Karpas-422 (cell line): ENCODE data around the gene TMEM229A. TPM values are rescaled to one million over a fixed set of nuclear protein-coding genes. Genes with fewer than 3 reads are reported as not detected.
"Not testable (repeated sequence)": the region's sequence is repeated elsewhere in the genome, so short reads cannot be mapped to it uniquely, and the experiment has no call there.

Experiments used
- DNase-seq: peaks from one replicate; pipeline ENCODE4 v3.0.0-alpha.2; 2015
- H2AFZ ChIP-seq: fragments of 200-600 bp; sonication (generic); 2 replicates; pipeline ENCODE4 v1.6.1; 2014; ENCODE audit warnings: antibody characterized with exemption, low read length, mixed read lengths
- H3K27ac ChIP-seq: fragments of 200-600 bp; sonication (generic); 2 replicates; pipeline ENCODE4 v1.5.1; 2014; ENCODE audit warnings: mild to moderate bottlenecking, low read length, moderate library complexity
- H3K27me3 ChIP-seq: fragments of 200-600 bp; sonication (generic); 2 replicates; pipeline ENCODE4 v1.6.1; 2014; ENCODE audit warnings: low read length, mixed read lengths
- H3K36me3 ChIP-seq: fragments of 200-600 bp; sonication (generic); 2 replicates; pipeline ENCODE4 v1.6.1; 2014; ENCODE audit warnings: low read length, mixed read lengths; ENCODE audit not compliant: insufficient read depth
- H3K4me1 ChIP-seq: fragments of 200-600 bp; sonication (generic); 2 replicates; pipeline ENCODE4 v1.6.1; 2014; ENCODE audit warnings: mild to moderate bottlenecking, low read length, mixed read lengths
- H3K4me2 ChIP-seq: fragments of 200-600 bp; sonication (generic); 2 replicates; pipeline ENCODE4 v1.6.1; 2014; ENCODE audit warnings: low read length, low read depth, mild to moderate bottlenecking; ENCODE audit not compliant: poor library complexity, severe bottlenecking
- H3K4me3 ChIP-seq: fragments of 200-600 bp; sonication (generic); 2 replicates; pipeline ENCODE4 v1.5.1; 2014; ENCODE audit warnings: mild to moderate bottlenecking, antibody characterized with exemption, low read length, mixed read lengths
- H3K79me2 ChIP-seq: fragments of 200-600 bp; sonication (generic); 2 replicates; pipeline ENCODE4 v1.6.1; 2014; ENCODE audit warnings: mild to moderate bottlenecking, low read length, mixed read lengths
- H3K9ac ChIP-seq: fragments of 200-600 bp; sonication (generic); 2 replicates; pipeline ENCODE4 v1.6.0; 2014; ENCODE audit warnings: low read length
- H3K9me2 ChIP-seq: fragments of 200-600 bp; sonication (generic), shearing (Covaris generic); replicated peaks from 2 replicates; pipeline ENCODE4 v1.6.0; 2014; ENCODE audit warnings: mild to moderate bottlenecking, low read length, moderate library complexity; ENCODE audit not compliant: insufficient read depth
- H3K9me3 ChIP-seq: fragments of 300-700, 200-600 bp; sonication (generic); 2 replicates; pipeline ENCODE4 v1.6.1; 2014; ENCODE audit warnings: low read length, mixed read lengths
- H4K20me1 ChIP-seq: fragments of 200-600 bp; sonication (generic); 2 replicates; pipeline ENCODE4 v1.6.1; 2014; ENCODE audit warnings: mild to moderate bottlenecking, antibody characterized with exemption, low read length, low read depth; ENCODE audit not compliant: insufficient read depth
- total RNA-seq: library from RNA; depleted of rRNA; stranded (reverse); fragments of >200 nt; shearing (Covaris generic); gene quantifications from 2 replicates; pipeline ENCODE4 v1.2.3, GENCODE V29; 2014; ENCODE audit warnings: low replicate concordance; rRNA removed

The TMEM229A gene
- not detected in 2 replicates for total RNA-seq

DNA sequence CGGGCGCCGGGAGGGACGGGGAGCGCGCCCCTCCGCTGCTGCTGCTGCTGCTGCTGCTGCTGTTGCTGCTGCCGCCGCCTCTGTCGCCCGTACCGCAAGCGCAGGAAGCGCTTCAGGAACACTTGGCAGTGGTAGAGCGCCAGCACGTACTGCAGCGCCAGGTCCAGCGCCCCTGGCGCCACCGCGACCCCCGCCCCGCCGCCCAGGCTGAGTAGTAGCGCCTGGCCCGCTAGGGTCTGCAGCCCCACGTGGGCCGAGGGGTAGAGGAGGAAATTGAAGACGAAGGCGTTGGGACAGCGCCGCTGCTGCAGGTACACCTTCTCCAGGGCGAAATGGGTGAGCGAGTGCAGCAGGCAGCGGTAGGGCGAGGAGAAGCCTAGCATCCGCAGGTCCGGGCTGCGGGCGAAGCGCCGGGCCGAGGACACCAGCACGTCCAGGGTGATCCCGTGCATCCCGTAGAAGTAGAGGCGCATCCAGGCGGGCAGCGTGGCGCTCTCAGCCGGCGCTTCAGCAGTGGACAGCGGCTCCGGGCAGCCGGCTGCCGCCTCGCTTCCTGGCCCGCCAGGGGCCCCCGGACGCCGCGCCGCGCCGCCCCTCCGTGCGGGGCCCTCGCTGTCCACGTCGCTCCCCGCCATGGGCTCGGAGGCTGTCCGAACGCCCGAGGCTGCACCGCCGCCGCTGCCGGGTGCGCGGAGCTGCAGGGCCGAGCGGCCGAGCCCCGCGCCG, at the start of gene TMEM229A:
Gene TMEM229A, minus strand, starts transcription at position 699 of the 726 bp plus-strand sequence. Its CDS starts 64 bp downstream, at position 635.
- no peak within 1 kb of the TSS for H3K27ac ChIP-seq
- no peaks in the 10 kb centered on the region for H4K20me1 ChIP-seq
- no peaks in the 10 kb centered on the region for H3K79me2 ChIP-seq
- H3K9me3 ChIP-seq: no peaks in the 10 kb centered on the region
- no peak within 1 kb of the TSS for H3K9ac ChIP-seq
- H3K4me1 ChIP-seq: no peaks in the 10 kb centered on the region
- H3K27me3 ChIP-seq: no peaks in the 10 kb centered on the region
- no peaks in the 10 kb centered on the region for H3K9me2 ChIP-seq
- no peak within 1 kb of the TSS for H2AFZ ChIP-seq
- no peak for DNase-seq
- no peak within 1 kb of the TSS for H3K4me3 ChIP-seq
- H3K36me3 ChIP-seq: no peaks in the 10 kb centered on the region
- no peak within 1 kb of the TSS for H3K4me2 ChIP-seq

DNA sequence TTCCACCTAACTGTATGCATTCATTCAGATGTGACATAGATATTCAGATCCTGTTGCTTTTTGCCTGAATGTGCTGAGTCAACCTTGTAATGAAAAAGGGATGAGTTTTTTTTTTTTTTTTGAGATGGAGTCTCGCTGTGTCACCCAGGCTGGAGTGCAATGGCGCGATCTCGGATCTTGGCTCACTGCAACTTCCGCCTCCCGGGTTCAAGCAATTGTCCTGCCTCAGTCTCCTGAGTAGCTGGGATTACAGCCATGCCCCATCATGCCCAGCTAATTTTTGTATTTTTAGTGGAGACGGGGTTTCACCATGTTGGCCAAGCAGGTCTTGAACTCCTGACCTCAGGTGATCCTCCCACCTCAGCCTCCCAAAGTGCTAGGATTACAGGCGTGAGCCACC, 49.4 kb upstream of the TMEM229A start:
- H2AFZ ChIP-seq, H3K9ac ChIP-seq, H4K20me1 ChIP-seq, H3K4me1 ChIP-seq, H3K9me2 ChIP-seq, H3K27me3 ChIP-seq, H3K79me2 ChIP-seq, H3K27ac ChIP-seq, DNase-seq, H3K4me3 ChIP-seq, H3K4me2 ChIP-seq, H3K36me3 ChIP-seq, H3K9me3 ChIP-seq: not testable (repeated sequence)

DNA sequence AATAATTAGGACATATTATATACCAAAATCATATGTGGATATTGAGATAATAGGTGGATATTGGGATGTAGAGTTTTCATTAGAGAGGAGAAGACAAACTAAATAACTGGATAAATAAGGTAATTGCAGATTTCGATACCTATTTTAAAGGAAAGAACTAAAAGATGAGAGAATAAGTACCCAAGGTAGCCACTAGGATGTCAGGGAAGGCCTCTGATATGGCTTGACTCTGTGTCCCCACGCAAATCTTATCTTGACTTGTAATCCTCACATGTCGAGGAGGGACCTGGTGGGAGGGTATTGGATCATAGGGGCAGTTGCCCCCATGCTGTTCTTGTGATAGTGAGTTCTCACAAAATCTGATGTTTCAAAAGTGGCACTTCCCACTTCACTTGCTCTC, 44.7 kb upstream of the TMEM229A start:
- no peaks in the 10 kb centered on the region for H3K27me3 ChIP-seq
- no peaks in the 10 kb centered on the region for H4K20me1 ChIP-seq
- no peak for DNase-seq
- no peaks in the 10 kb centered on the region for H3K36me3 ChIP-seq
- H3K9ac ChIP-seq: no peak overlapping the region
- no peak overlapping the region for H3K4me2 ChIP-seq
- no peak overlapping the region for H3K4me3 ChIP-seq
- H3K9me3 ChIP-seq: no peaks in the 10 kb centered on the region
- no peaks in the 10 kb centered on the region for H3K9me2 ChIP-seq
- no peak overlapping the region for H2AFZ ChIP-seq
- H3K4me1 ChIP-seq: no peaks in the 10 kb centered on the region
- no peaks in the 10 kb centered on the region for H3K79me2 ChIP-seq
- no peak overlapping the region for H3K27ac ChIP-seq

DNA sequence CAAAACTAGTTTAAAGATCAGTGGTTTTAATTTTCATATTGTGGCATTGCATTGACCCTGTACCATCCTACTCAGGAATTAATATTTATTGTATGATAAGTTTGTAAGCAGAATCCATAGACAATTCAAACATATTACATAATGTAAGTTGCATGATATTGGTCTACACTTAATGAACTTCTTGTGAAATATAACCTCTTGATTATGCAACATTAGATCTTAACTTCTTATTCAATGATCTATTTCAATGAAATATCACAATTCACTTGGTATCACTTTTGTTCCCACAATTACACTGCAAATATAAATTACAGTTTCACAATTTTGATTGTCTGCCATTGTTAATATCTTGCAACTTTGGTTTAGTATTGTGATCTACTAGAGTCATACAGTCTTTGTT, 44.0 kb upstream of the TMEM229A start:
- Histone ChIP-seq H3K27me3 (no peaks in the 10 kb centered on the region), H4K20me1 (no peaks in the 10 kb centered on the region), H3K4me3 (no peak overlapping the region), H3K4me1 (no peaks in the 10 kb centered on the region), H3K9me2 (no peaks in the 10 kb centered on the region; the same call in 1 of the 2 replicates), H3K36me3 (no peaks in the 10 kb centered on the region), H3K79me2 (no peaks in the 10 kb centered on the region), H3K9ac (no peak overlapping the region), H2AFZ (no peak overlapping the region), H3K4me2 (no peak overlapping the region), H3K9me3 (no peaks in the 10 kb centered on the region), H3K27ac (no peak overlapping the region)
- no peak for DNase-seq

DNA sequence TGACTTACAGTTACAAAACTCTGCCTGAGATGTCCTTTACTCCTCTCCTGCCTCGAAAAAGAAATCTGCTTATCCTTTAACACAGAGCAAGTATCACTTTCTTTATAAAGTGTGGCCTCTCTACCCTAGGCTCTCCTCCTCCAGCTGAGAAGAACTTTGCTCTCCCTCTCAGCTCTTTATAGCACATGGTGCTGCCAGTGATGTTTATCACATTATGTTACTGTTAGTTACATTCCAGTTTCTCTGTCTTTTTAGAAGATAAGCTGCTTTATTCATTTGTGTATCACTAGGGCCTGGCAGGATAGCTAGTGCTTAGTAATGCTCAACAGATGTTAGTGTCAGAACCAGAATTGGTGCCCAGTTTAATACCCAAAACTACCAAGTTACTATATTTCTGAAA, 41.1 kb upstream of the TMEM229A start:
- H2AFZ ChIP-seq: no peak overlapping the region
- no peak overlapping the region for H3K4me2 ChIP-seq
- DNase-seq: no peak
- no peak overlapping the region for H3K27ac ChIP-seq
- no peaks in the 10 kb centered on the region for H3K79me2 ChIP-seq
- H3K9me3 ChIP-seq: no peaks in the 10 kb centered on the region
- H3K36me3 ChIP-seq: no peaks in the 10 kb centered on the region
- H4K20me1 ChIP-seq: no peaks in the 10 kb centered on the region
- H3K9ac ChIP-seq: no peak overlapping the region
- H3K4me3 ChIP-seq: no peak overlapping the region
- H3K4me1 ChIP-seq: no peaks in the 10 kb centered on the region
- no peaks in the 10 kb centered on the region; the same call in 1 of the 2 replicates for H3K9me2 ChIP-seq
- no peaks in the 10 kb centered on the region for H3K27me3 ChIP-seq

DNA sequence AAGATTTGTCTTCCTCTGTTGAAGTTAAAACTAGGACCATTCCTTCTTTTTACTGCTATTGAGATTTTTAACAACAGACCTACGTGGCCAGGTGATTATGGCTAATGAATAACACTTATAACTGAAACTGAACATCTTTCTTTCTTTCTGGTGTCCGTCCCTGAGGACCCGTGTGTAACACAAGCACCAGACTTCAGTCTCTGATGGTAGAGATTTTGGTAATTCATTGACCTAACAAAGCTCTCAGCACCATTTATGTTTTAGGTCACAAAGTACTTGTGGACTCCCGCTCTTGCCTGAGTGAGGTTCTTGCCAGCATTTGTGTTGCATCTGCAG, 40.4 kb upstream of the TMEM229A start:
- no peak overlapping the region for H3K27ac ChIP-seq
- no peak overlapping the region for H3K9ac ChIP-seq
- H3K4me2 ChIP-seq: no peak overlapping the region
- DNase-seq: no peak
- no peak overlapping the region for H3K4me3 ChIP-seq
- H4K20me1 ChIP-seq: no peaks in the 10 kb centered on the region
- no peaks in the 10 kb centered on the region for H3K36me3 ChIP-seq
- no peaks in the 10 kb centered on the region for H3K4me1 ChIP-seq
- no peaks in the 10 kb centered on the region for H3K27me3 ChIP-seq
- no peaks in the 10 kb centered on the region for H3K79me2 ChIP-seq
- no peak overlapping the region for H2AFZ ChIP-seq
- no peaks in the 10 kb centered on the region for H3K9me3 ChIP-seq
- no peaks in the 10 kb centered on the region; the same call in 1 of the 2 replicates for H3K9me2 ChIP-seq

DNA sequence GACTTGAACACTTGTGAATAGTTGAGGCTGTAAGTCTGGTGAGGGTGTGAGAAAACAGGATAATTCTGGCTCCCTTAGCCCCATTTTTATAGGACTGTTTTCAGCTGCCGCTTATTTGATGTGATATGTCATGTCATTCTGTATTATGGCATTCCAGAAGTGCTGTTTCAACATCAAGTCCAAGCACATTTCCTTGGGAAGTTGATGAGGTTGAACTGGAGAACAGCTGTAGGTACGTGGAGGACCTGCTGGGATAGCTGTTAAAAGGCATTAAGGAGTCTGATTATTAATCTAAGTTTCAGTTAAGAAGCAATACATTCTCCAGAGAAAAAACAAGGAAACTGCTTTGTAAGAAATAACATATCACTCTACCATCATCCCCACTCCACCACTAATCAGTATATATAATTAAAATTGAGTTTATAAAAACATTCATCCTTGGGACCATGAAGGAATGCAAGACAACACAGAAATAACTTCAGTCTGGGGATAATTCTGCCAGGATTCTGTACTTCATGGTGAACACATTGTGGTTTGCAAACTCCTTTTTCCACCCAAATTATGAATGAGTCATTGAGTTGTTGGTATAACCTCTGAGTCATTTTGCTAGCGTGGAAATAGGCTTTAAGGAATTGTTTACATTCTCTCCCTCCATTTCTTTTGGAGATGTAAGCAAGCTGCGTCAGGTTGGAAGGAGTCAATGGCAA, 39.9 kb upstream of the TMEM229A start:
- no peaks in the 10 kb centered on the region; the same call in 1 of the 2 replicates for H3K9me2 ChIP-seq

DNA sequence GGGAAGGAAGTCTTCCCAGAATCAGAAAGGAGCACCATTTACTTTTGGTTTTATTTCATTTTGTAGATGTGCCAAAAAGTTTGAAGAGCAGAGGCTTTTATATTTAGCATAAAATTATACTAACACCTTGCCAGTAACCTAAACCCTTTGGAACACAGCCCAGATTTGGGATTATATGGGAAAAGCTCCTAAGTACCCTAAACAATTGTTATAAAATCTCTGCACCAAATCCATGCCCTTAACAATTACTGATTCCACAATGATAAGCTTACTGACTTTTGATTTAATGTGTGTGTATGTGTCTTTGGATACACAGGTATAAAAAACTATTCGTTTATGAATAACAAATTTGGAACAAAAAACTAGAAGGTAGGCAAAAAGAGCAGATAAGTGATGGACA, 39.0 kb upstream of the TMEM229A start:
- no peak overlapping the region for H3K27ac ChIP-seq
- no peaks in the 10 kb centered on the region for H4K20me1 ChIP-seq
- no peak overlapping the region for H2AFZ ChIP-seq
- no peaks in the 10 kb centered on the region for H3K79me2 ChIP-seq
- no peaks in the 10 kb centered on the region; the same call in 1 of the 2 replicates for H3K9me2 ChIP-seq
- no peaks in the 10 kb centered on the region for H3K27me3 ChIP-seq
- no peak overlapping the region for H3K4me3 ChIP-seq
- no peak overlapping the region for H3K4me2 ChIP-seq
- H3K9ac ChIP-seq: no peak overlapping the region
- no peaks in the 10 kb centered on the region for H3K36me3 ChIP-seq
- DNase-seq: no peak
- no peaks in the 10 kb centered on the region for H3K9me3 ChIP-seq
- H3K4me1 ChIP-seq: no peaks in the 10 kb centered on the region

More for the DNA sequence above, 39.9 kb upstream of the TMEM229A start:
- H3K4me3 ChIP-seq: no peak overlapping the region
- H3K27ac ChIP-seq: no peak overlapping the region
- H3K79me2 ChIP-seq: no peaks in the 10 kb centered on the region
- no peaks in the 10 kb centered on the region for H3K9me3 ChIP-seq
- H3K4me1 ChIP-seq: no peaks in the 10 kb centered on the region
- H4K20me1 ChIP-seq: no peaks in the 10 kb centered on the region
- no peak overlapping the region for H3K9ac ChIP-seq
- no peak for DNase-seq
- H3K36me3 ChIP-seq: no peaks in the 10 kb centered on the region
- no peak overlapping the region for H2AFZ ChIP-seq
- no peak overlapping the region for H3K4me2 ChIP-seq
- no peaks in the 10 kb centered on the region for H3K27me3 ChIP-seq
